Measurements from ENCODE around the gene DPRX.

The DPRX gene

GRCh38 chr19:53631949-53632407 lies at the start of gene DPRX:
DPRX (plus strand) TSS chr19:53631999; CDS start chr19:53632107, 108 bp downstream.
- TF ChIP-seq MAX (IDR thresholded peaks at IDR 0.05) (no peak), NFIC (IDR thresholded peaks at IDR 0.05) (no peak), EP300 (IDR thresholded peaks at IDR 0.05; ENCODE audit: borderline replicate concordance) (no peak), TAF1 (IDR thresholded peaks at IDR 0.05; ENCODE audit: low read depth) (no peak), EGR1 (IDR thresholded peaks at IDR 0.05) (no peak), RAD21 (IDR thresholded peaks at IDR 0.05; ENCODE audit: low read depth) (no peak), FOXM1 (IDR thresholded peaks at IDR 0.05; ENCODE audit: borderline replicate concordance, low read depth) (no peak), ZBTB7A (IDR thresholded peaks at IDR 0.05; ENCODE audit: low read depth) (no peak), CREB1 (IDR thresholded peaks at IDR 0.05; ENCODE audit: low read depth) (no peak)

GRCh38 chr19:53583181-53583580 lies 48.6 kb upstream of the DPRX start:
- no peak for TF ChIP-seq FOXM1 (IDR thresholded peaks at IDR 0.05; ENCODE audit: borderline replicate concordance, low read depth)
- TF ChIP-seq REST (IDR thresholded peaks at IDR 0.05; ENCODE audit: low read depth) = no peak
- TF ChIP-seq RAD21 (IDR thresholded peaks at IDR 0.05; ENCODE audit: low read depth) = no peak
- TF ChIP-seq NFIC (IDR thresholded peaks at IDR 0.05) = no peak
- no peak for TF ChIP-seq CEBPB (IDR thresholded peaks at IDR 0.05)
- no peak for TF ChIP-seq USF1 (IDR thresholded peaks at IDR 0.05)
- no peak for TF ChIP-seq ZBTB7A (IDR thresholded peaks at IDR 0.05; ENCODE audit: low read depth)
- no peak for TF ChIP-seq EGR1 (IDR thresholded peaks at IDR 0.05)
- no peak for TF ChIP-seq TEAD4 (IDR thresholded peaks at IDR 0.05)
- TF ChIP-seq CREB1 (IDR thresholded peaks at IDR 0.05; ENCODE audit: low read depth) = no peak
- TF ChIP-seq MAX (IDR thresholded peaks at IDR 0.05) = no peak
- no peak for TF ChIP-seq TAF1 (IDR thresholded peaks at IDR 0.05; ENCODE audit: low read depth)
- no peak for TF ChIP-seq TCF12 (IDR thresholded peaks at IDR 0.05; ENCODE audit: low read depth)
- no peak for TF ChIP-seq EP300 (IDR thresholded peaks at IDR 0.05; ENCODE audit: borderline replicate concordance)
- no peak for TF ChIP-seq YY1 (IDR thresholded peaks at IDR 0.05; ENCODE audit: low read depth)

- TF ChIP-seq TCF12 (IDR thresholded peaks at IDR 0.05; ENCODE audit: low read depth) = no peak
- no peak for TF ChIP-seq ZBTB7A (IDR thresholded peaks at IDR 0.05; ENCODE audit: low read depth)
- TF ChIP-seq TAF1 (IDR thresholded peaks at IDR 0.05; ENCODE audit: low read depth) = no peak
- TF ChIP-seq EP300 (IDR thresholded peaks at IDR 0.05; ENCODE audit: borderline replicate concordance) = no peak
- TF ChIP-seq CEBPB (IDR thresholded peaks at IDR 0.05) = no peak
- no peak for TF ChIP-seq TEAD4 (IDR thresholded peaks at IDR 0.05)
- no peak for TF ChIP-seq YY1 (IDR thresholded peaks at IDR 0.05; ENCODE audit: low read depth)
Observed at GRCh38 chr19:53586277-53586691, 45.5 kb upstream of the DPRX start.

GRCh38 chr19:53594811-53595509 lies 36.8 kb upstream of the DPRX start:
- TF ChIP-seq RAD21 (IDR thresholded peaks at IDR 0.05; ENCODE audit: low read depth) = no peak
- TF ChIP-seq EP300 (IDR thresholded peaks at IDR 0.05; ENCODE audit: borderline replicate concordance) = no peak
- no peak for TF ChIP-seq TEAD4 (IDR thresholded peaks at IDR 0.05)
- TF ChIP-seq TAF1 (IDR thresholded peaks at IDR 0.05; ENCODE audit: low read depth) = no peak
- TF ChIP-seq TCF12 (IDR thresholded peaks at IDR 0.05; ENCODE audit: low read depth) = no peak
- no peak for TF ChIP-seq CEBPB (IDR thresholded peaks at IDR 0.05)
- no peak for TF ChIP-seq ZBTB7A (IDR thresholded peaks at IDR 0.05; ENCODE audit: low read depth)
- TF ChIP-seq NFIC (IDR thresholded peaks at IDR 0.05) = no peak
- no peak for TF ChIP-seq YY1 (IDR thresholded peaks at IDR 0.05; ENCODE audit: low read depth)
- TF ChIP-seq FOXM1 (IDR thresholded peaks at IDR 0.05; ENCODE audit: borderline replicate concordance, low read depth) = no peak
- TF ChIP-seq MAX (IDR thresholded peaks at IDR 0.05) = no peak
- no peak for TF ChIP-seq REST (IDR thresholded peaks at IDR 0.05; ENCODE audit: low read depth)
- no peak for TF ChIP-seq EGR1 (IDR thresholded peaks at IDR 0.05)
- TF ChIP-seq CREB1 (IDR thresholded peaks at IDR 0.05; ENCODE audit: low read depth) = no peak

- TF ChIP-seq TEAD4 (IDR thresholded peaks at IDR 0.05) (no peak), NFIC (IDR thresholded peaks at IDR 0.05) (no peak), FOXM1 (IDR thresholded peaks at IDR 0.05; ENCODE audit: borderline replicate concordance, low read depth) (no peak), TAF1 (IDR thresholded peaks at IDR 0.05; ENCODE audit: low read depth) (no peak), USF1 (IDR thresholded peaks at IDR 0.05) (no peak), REST (IDR thresholded peaks at IDR 0.05; ENCODE audit: low read depth) (no peak), TCF12 (IDR thresholded peaks at IDR 0.05; ENCODE audit: low read depth) (no peak), YY1 (IDR thresholded peaks at IDR 0.05; ENCODE audit: low read depth) (no peak)
Observed at GRCh38 chr19:53595510-53595867, 36.3 kb upstream of the DPRX start.

All from Ishikawa (cell line).